NCI-H510A treated with DMSO at 0.1 percent for 48 hours (cell line): ENCODE data around the gene IGFALS.

Source experiments
- DNase-seq: peaks from one replicate; lab custom pipeline; 2025; lab: John Stamatoyannopoulos, UW

Gene IGFALS

DNA sequence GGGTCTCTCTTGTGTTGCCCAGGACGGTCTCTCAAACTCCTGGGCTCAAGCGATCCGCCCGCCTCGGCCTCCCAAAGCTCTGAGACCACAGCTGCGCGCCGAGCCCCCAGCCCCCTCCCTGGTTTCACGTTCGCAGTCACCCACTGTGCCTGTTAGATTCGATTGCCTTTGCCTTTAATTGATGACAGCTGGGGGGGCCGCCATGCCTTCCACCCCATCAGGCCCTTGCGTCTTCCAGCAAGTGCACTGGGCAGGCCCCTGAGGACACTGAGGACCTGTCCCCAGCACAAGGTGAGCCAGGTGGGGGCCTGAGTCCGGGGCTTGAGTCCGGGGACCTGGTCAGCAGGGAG lies 3.3 kb downstream of the IGFALS start:
- DNase-seq: no peak

DNA sequence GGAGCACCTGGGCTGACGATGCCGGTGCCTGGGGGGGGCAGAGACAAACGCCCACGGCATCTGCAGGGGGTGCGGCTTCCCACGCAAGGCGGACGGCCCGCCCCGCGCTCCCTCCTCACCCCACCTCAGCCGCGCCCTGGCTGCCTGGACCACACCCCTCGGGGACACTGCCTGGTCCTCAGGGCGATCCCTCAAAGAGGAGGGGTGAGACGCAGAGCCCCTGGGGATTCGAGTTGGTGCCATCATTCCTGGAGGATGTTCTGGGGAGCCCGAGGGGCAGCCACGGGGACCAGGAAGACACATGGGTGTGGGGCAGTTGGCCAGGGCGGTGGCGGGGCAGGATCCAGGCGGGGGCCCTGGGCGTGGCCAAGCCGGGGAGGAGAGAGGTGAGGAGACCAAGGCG lies 3.9 kb downstream of the IGFALS start:
- DNase-seq: no peak

- DNase-seq: no peak
Observed at GRCh38 chr16:1788708-1789100, 4.8 kb downstream of the IGFALS start.

- DNase-seq: no peak
Observed at GRCh38 chr16:1788095-1788707, 5.3 kb downstream of the IGFALS start.

- DNase-seq: no peak
Observed at GRCh38 chr16:1787322-1788094, 6.0 kb downstream of the IGFALS start.

DNA sequence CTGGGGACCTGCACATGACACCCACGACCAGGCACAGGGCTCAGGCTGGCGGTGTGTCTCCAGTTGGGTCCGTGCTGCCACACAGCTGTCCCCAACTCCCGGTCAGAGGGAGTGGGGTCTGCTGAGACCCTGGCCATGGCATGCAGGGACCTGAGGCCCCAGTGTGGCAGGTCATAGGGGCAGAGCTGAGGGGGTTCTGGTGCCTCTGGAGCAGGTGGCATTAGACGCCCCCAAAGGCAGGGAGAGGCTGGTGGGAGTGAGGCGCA lies 6.5 kb downstream of the IGFALS start:
- no peak for DNase-seq

- DNase-seq: no peak
Observed at GRCh38 chr16:1786242-1787055, 7.1 kb downstream of the IGFALS start.

- no peak for DNase-seq
Observed at GRCh38 chr16:1785846-1786170, 7.7 kb downstream of the IGFALS start.

DNA sequence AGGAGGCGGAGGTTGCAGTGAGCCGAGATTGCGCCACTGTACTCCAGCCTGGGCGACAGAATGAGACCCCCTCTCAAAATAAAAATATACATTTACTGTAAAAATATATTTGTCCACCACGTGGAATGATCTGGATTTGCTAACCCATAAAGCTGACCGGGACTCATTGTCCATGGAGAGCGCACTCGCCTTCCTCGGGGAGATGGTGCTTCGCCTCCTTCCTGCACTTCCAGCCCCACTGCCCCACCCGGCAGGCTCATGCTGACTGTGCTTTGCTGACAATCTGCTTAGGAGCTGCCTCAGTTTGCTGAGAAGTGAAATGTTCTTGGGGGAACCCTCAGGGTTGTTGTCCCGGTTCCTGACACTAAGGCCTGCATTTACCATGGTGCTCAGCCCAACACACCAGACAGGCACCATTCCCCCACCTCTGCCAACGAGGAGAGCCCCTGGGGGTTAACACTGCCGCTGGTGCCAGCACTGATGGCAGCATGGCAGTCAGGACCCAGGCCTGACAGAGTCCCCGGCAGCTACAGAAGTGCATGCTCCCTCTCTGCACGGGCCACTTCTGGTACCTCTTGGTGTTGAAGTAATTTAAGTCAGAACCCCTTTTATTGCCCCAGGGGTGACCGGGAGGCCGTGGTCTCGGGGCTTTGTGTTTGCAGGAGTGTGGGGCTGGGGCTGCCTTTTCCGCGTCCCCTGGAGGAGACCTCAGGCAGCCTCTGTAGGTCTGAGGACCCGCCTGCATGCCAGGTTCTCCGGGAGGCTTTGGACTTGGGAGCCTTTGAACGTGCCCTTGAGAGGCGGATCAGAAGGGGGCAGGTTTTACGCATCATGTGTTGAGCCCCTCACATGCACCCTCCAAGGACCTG lies 8.3 kb downstream of the IGFALS start:
- DNase-seq: no peak

DNA sequence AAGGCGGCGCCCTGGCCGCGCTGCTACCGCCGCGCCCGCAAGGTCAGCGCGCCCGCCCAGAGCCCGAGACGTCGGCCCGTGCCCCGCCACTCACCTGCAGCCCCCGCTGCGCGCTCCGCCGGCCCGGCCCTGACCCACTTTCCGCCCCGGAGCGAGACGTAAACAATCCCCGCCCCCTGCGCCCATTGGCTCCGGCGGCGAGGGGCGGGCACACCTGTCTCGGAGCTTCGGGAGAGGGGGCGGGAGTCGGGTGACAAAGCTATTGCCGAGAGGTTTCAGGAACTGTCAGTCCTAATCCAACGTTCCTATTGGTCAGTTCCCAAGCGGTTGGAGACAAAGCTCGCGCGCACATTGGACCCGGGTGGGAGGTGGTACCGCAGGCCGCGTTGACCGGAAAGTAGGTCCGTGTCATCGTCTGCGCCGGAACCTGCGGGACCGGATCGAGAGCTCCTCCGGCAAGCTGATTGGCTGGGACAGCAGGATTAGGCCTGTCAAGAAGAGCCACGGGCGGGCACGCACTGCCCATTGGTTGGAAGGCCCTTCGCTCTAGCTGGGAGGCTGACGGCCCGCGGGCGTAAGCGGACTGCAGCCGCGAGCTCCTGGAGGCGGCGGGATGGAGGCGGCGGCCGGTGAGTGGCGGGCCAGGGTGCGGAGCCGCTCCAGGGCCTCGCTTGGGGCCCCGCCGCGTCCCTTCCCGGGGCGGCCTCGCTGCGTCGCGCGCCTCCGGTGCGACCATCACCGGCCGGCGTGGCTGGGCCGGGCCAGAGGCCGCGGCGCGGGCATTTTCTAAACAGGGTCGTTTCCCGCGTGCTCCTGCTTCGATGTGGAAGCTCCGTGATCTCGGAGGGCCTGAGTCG lies 10.9 kb downstream of the IGFALS start, which contains the start of the genes NUBP2 and SPSB3:
NUBP2 (plus strand) TSS at position 553 of the 857 bp plus-strand sequence; CDS start at position 614, 61 bp downstream.
SPSB3 (minus strand) TSS at position 164 of the 857 bp plus-strand sequence. CDS start 1,088 bp downstream, outside the sequence.
- peak; percentile 92 for DNase-seq

GRCh38 chr16:1781758-1782407 lies 11.6 kb downstream of the IGFALS start:
- DNase-seq: no peak

DNA sequence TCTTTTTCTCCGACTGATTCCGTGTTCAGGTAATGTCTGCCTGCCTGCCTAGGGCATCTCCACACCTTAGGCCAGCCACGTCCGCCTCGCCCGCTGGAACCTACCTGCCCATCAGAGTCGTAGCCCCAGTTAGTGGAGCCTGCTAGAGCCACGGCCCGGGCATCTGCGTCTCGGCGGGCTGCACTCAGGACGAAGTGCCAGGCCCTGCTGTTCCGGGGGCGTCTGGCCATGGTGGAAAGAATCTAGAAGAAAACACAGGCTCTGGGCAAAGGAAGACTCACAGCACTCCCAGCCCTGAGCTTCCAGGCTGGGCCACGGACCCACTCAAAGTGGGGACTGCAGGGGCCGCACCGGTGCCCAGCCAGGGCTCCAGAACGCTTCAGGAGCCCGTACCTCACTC lies 12.3 kb downstream of the IGFALS start:
- no peak for DNase-seq

- DNase-seq: no peak
Observed at GRCh38 chr16:1780677-1781072, 12.8 kb downstream of the IGFALS start.

GRCh38 chr16:1779741-1780676 lies 13.5 kb downstream of the IGFALS start:
- no peak for DNase-seq

DNA sequence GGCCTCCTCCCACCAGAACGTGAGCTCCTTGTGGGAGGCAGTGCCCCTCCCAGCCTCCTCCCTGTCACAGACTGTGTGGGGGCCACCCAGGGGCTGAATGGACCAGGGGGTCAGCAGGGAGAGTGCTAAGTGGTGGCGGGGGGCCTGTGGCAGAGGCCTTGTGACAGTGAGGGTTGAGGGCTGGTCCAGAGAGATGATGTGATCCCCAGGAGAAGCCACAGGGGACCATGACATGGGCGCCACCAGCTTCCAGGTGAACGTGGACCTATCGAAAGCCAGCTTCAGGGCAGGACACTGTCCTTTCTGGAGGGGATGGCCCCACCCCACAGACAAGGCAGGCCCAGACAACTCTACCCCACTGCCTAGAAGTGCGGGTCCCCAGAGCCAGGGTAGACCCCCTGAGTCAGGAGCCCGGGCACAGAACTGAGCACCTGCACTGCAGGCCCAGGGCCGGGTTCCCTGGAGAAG lies 14.2 kb downstream of the IGFALS start:
- DNase-seq: no peak

GRCh38 chr16:1778200-1779179 lies 15.0 kb downstream of the IGFALS start:
- no peak for DNase-seq

GRCh38 chr16:1777375-1778199 lies 15.9 kb downstream of the IGFALS start:
- DNase-seq: no peak
